Left colon (tissue), 2 donors: ENCODE measurements around the gene SUSD4. TPM values are rescaled to one million over a fixed set of nuclear protein-coding genes. Genes with fewer than 3 reads are reported as not detected.
"Not testable (repeated sequence)": the region's sequence is repeated elsewhere in the genome, so short reads cannot be mapped to it uniquely, and the experiment has no call there.

Experiments
- ATAC-seq: fragments of 200-7000 bp; cut with Tn5 transposase; one replicate; pipeline ENCODE4 v1.9.1; 2020; ENCODE audit warnings: mild to moderate bottlenecking, moderate library complexity
- DNase-seq, 2 donors: peaks; one replicate each; pipeline ENCODE4 v3.0.0-alpha.2; 2020
- intact Hi-C, 2 donors: fragments of 100-400 bp; cut with DNase I in 1 of 2; cut with micrococcal nuclease in 1 of 2; formaldehyde crosslinking; loops; one replicate each; pipeline versions ENCODE4 v1.11.2 to v1.14.0; 2022; cut with DNase I, micrococcal nuclease
- total RNA-seq, 2 donors: library from RNA; stranded (reverse); fragmentation: NEBNext Ultra II Directional; extraction: Animal tissue kit (Norgen Biotek cat#: 25700); gene quantifications; one replicate each; pipeline ENCODE4 v1.2.1, GENCODE V29; 2021
- donor health status: DM: no; HTN: no; CAD: no.
- donor health status: DM: yes; HTN: yes; CAD: no.

Gene SUSD4
- total RNA-seq, 2 donors from 2014 or later: 0.15 to 0.28 TPM

- DNase-seq (no peak), ATAC-seq (no peak)
- intact Hi-C loops: no loop called here
These were observed 95.0 kb downstream of the SUSD4 start for GRCh38 chr1:223269006-223269405.

GRCh38 chr1:223266632-223267172 is 97.3 kb downstream of the SUSD4 start:
- intact Hi-C loops: no loop called here
- no peak for ATAC-seq
- DNase-seq: no peak

DNA sequence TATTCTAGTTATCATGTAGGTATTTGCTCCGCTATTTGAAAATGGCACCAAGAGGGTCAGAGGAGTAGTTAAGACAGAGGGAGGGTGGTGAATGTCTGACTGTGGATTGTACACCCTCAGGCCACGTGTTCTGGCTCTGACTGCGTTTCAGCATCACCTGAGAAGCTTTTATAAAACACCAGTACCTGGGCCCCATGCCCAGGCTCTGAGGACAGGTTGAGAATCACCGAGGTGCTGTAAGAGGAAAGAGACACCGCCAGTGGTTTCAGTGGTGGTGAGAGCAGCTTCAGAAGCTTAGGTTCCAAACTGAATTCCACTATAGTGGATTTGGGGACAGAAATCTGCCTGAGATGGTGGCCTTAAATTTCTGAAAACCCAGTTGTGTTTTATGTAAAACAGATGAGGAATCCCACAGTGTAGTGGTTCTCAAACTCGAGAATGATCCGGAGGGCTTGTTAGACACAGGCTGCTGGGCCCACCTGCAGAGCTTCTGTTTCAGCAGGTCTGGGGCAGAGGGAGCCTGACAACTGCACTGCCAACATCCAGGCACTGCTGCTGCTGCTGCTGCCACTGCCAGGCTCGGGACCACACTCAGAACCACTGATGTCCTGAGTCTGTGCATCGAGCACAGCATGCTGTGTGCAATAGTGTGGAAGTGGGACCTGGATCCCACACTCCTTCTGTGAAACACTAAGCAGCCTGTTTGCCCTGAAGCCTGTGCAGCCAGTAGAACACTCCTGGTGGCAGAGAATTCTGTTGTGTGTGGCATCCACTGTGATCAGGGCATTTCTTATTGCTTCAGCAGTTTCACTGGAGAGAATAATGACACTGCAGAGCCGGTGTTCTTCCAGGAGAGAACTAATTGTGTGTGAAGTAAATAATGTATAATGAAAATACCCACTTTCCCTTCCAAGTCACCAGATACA is 98.7 kb downstream of the SUSD4 start:
- intact Hi-C loops: no loop called here
- ATAC-seq: no peak
- DNase-seq: no peak

DNA sequence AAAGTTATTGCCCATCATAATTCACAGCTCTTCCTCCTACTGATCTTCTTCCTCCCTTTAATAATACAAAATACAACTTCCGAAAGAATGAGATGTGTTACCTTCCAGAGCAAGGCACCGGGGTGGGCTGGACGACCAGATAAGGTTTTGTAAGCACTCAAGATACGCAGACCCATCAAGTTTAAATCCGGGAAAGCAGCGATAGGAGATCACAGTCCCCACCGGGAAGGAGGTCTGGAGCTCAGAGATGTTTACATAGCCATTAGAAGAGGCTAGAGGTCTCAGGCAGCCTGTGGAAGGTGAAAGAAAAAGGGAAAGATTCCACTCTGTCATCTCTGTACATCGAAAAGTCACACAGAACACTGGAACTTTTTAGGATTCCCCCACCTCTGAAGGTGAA is 99.4 kb downstream of the SUSD4 start:
- DNase-seq: no peak
- no peak for ATAC-seq
- intact Hi-C loops: no loop called here

DNA sequence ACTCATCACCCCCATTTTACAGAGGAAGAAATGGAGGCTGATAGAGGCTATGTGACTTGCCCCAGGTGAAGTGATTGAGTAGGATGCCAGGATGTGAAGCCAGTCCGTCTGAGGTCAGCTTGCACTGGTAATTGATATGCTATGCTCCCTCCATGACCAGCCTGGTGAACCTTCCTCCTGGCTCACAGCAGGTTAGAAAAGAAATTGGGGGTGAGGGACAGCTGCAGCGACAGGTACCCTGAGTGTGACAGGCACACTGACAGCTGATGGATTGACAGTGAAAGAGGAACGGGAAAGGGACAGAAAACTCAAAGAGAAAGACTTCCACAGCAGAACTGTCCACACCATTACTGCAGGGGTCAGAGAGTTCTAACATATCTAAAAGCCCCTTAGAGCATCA is 102.1 kb downstream of the SUSD4 start:
- intact Hi-C loops: no loop called here
- no peak for ATAC-seq
- DNase-seq: no peak

- ATAC-seq: no peak
- DNase-seq: no peak
- intact Hi-C loops: no loop called here
These were observed 103.3 kb downstream of the SUSD4 start for GRCh38 chr1:223260712-223261111.

GRCh38 chr1:223259462-223259861 is 104.5 kb downstream of the SUSD4 start:
- DNase-seq (no peak), ATAC-seq (no peak)

GRCh38 chr1:223258751-223259198 is 105.2 kb downstream of the SUSD4 start:
- intact Hi-C loops: no loop called here
- ATAC-seq: no peak

More at GRCh38 chr1:223259462-223259861, 104.5 kb downstream of the SUSD4 start:
- intact Hi-C loops: no loop called here

DNA sequence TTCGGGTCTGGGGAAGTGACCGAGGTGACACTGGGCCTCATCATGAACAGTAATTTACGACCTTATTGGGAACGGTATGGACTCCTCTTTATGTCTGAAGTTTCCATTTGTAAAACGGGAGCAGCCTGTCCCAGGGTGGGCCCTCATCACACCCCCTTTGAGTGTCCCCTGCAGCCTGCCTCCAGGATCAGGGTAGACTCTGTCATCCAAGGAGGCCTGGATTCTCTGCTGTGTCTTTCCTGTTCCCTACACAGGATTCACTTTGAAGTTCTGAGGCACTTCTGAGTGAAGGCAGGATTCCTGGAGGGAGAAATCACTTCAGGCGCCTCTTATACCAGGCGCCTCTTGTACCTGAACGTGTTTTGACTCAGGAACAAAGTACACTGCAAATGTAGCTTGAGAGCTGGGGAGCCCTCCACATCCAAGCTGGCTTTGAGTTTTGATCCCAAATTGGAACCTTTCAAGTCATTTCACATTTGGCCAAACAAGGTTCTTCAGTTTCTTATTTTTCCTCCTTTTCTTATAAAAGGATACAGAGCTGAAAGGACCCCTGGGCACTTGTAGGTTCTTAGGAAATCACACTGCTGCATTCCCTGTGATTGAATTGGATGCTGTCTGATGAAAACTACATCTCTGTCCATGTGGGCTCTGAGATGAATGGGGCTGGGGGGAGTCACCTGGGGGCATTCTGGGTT is 106.0 kb downstream of the SUSD4 start:
- DNase-seq: no peak
- intact Hi-C loops: no loop called here
- no peak for ATAC-seq

More at GRCh38 chr1:223258751-223259198, 105.2 kb downstream of the SUSD4 start:
- DNase-seq: no peak

- intact Hi-C loops: no loop called here
- ATAC-seq: no peak
- no peak for DNase-seq
These were observed 107.9 kb downstream of the SUSD4 start for GRCh38 chr1:223256034-223256433.

- DNase-seq: no peak
- no peak for ATAC-seq
- intact Hi-C loops: no loop called here
These were observed 110.1 kb downstream of the SUSD4 start for GRCh38 chr1:223253916-223254315.

DNA sequence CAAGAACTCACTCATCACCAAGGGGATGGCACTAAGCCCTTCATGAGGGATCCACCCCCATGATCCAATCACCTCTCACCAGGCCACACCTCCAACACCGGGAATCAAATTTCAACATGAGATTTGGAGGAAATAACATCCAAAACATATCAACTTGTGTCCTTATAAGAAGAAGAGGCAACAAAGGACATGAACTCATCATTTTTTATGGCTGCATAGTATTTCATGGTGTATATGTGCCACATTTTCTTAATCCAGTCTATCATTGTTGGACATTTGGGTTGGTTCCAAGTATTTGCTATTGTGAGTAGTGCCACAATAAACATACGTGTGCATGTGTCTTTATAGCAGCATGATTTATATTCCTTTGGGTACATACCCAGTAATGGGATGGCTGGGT is 112.6 kb downstream of the SUSD4 start:
- ATAC-seq, intact Hi-C loops: not testable (repeated sequence)

DNA sequence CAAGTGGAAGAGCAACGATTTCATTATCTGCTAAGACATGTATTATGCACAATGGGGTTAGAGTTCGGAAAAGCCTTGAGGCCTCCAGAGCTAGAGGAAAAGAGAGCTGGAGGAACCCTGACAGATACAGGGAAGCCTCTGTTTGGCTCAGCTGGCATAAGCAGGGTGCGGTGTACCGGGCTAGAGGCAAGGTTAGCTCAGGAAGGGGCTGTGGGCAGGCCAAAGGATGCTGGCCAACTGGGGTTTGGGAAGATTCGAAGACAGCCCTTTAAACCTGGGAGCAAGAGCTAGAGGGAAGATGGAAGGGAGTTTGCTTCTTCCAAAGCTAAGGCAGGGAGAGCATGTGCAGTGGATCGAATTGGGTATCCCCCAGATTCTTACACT is 113.4 kb downstream of the SUSD4 start:
- intact Hi-C loops: no loop called here
- DNase-seq (no peak), ATAC-seq (no peak)

More for the DNA sequence above, 112.6 kb downstream of the SUSD4 start:
- DNase-seq: not testable (repeated sequence)

DNA sequence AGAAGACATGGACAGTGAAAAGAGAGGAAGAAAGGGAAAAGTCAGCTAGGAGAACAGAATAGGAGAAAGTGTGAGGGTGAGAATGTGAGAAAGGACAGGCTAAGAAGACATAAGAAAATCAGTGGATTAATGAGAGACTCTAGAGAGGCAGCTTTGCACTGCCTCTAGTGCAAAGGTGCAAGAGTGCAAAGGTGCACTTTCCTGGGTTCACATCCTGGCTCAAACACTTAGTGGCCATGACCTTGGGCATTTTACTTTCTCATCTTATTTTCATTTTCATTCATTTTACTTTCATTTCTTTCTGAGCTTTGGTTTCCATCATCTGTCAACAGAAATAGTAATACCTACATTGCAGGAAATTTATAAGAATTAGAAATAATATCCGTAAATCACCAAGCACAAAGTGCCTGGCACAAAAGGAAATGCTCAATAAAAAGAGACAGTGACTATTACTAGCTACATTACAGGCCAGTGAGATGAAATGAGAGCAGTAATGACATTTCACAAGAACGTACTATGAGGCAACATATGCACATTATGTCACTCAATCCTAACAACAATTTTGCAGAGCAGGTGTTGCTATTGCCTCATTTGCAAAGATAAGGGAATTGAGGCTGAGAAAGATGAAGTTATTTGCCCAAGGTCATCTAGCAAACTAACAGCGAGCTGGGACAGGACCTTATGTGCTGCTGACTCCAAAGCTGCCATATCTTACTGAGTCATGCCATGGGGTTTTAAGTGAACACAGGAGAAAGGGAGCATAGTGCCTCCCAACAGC is 113.9 kb downstream of the SUSD4 start:
- ATAC-seq (no peak), DNase-seq (no peak)
- intact Hi-C loops: no loop called here

DNA sequence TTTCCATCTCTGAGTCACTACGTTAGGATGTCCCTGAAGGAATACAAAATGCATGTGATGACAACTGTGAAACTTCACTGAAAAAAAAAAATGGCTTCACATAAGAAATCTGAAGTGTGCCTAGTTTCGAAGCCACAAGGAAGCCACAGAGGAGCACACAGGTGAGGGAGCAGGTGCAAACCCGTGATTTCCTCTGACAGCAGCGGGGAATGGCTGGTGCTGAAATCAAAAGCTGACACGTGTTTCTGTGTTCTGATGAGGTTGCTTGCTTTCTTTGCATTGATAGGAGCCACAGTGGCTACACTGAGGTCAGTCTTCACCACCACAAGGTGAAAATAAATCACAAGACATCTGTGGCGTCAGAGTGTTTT is 115.2 kb downstream of the SUSD4 start:
- DNase-seq: no peak
- no peak for ATAC-seq
- intact Hi-C loops: no loop called here

GRCh38 chr1:223248001-223248769 is 115.8 kb downstream of the SUSD4 start:
- intact Hi-C loops: no loop called here
- ATAC-seq: no peak
- no peak for DNase-seq

- no peak for ATAC-seq
- DNase-seq: no peak
- intact Hi-C loops: no loop called here
These were observed 117.4 kb downstream of the SUSD4 start for GRCh38 chr1:223246476-223247112.

DNA sequence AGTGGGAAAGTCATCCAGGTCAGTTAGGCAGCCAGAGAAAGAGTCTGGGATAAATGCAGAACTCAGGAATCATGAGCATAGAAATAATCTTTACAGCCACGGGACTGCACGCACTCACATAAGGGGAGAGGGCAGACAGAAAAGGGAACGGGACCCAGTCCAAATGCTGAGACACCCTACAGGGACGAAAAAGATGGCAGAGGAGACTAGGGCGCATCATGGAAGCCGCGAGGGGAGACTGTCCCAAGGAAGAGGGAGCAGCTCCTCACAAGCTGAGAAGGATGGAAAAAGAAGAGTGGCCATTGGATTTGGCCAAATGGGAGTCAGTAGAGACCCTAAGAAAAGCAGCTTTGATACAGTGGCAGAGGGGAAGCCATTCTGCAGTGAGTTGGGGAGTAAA is 118.0 kb downstream of the SUSD4 start:
- ATAC-seq (no peak), DNase-seq (no peak)
- intact Hi-C loops: no loop called here
